Measurements from ENCODE around the gene MYO3B.

Gene MYO3B

GRCh38 chr2:170579511-170579910 lies 401.6 kb downstream of the MYO3B start:
- no peaks in the 10 kb centered on the region for H4K20me1 ChIP-seq (ENCODE audit: insufficient read depth, low read length)
- H3K27me3 ChIP-seq (replicated peaks; ENCODE audit: insufficient read depth, low read length), result no peaks in the 10 kb centered on the region
- no peaks in the 10 kb centered on the region for H3F3A ChIP-seq (ENCODE audit: insufficient read depth, low read length)
- TF ChIP-seq EZH2 (optimal IDR thresholded peaks at IDR 0.05; ENCODE audit: low read depth, low read length) (no peak), EZH2phosphoT487 (IDR thresholded peaks at IDR 0.05; ENCODE audit: low read length) (no peak)
- TF ChIP-seq, protein P1, sequence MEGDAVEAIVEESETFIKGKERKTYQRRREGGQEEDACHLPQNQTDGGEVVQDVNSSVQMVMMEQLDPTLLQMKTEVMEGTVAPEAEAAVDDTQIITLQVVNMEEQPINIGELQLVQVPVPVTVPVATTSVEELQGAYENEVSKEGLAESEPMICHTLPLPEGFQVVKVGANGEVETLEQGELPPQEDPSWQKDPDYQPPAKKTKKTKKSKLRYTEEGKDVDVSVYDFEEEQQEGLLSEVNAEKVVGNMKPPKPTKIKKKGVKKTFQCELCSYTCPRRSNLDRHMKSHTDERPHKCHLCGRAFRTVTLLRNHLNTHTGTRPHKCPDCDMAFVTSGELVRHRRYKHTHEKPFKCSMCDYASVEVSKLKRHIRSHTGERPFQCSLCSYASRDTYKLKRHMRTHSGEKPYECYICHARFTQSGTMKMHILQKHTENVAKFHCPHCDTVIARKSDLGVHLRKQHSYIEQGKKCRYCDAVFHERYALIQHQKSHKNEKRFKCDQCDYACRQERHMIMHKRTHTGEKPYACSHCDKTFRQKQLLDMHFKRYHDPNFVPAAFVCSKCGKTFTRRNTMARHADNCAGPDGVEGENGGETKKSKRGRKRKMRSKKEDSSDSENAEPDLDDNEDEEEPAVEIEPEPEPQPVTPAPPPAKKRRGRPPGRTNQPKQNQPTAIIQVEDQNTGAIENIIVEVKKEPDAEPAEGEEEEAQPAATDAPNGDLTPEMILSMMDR (IDR thresholded peaks at IDR 0.05; ENCODE audit: low read length), result no peak
- H3K36me3 ChIP-seq (replicated peaks; ENCODE audit: insufficient read depth, low read length), result no peaks in the 10 kb centered on the region
- no peaks in the 10 kb centered on the region for H3K9me2 ChIP-seq (replicated peaks; ENCODE audit: insufficient read depth, low read length)
- H3K4me1 ChIP-seq (ENCODE audit: low read length), result no peaks in the 10 kb centered on the region
- no peaks in the 10 kb centered on the region for H3K9me3 ChIP-seq (replicated peaks; ENCODE audit: insufficient read depth, low read length)
- H3K4me2 ChIP-seq (ENCODE audit: low read depth, low read length), result no peak overlapping the region
- no peak overlapping the region for H3K9ac ChIP-seq (ENCODE audit: low read length)
- no peak overlapping the region for H3K27ac ChIP-seq (ENCODE audit: low read length)
- H2AFZ ChIP-seq (ENCODE audit: low read length), result no peak overlapping the region
- no peak for DNase-seq
- H3K79me2 ChIP-seq (ENCODE audit: low read length), result no peaks in the 10 kb centered on the region
- H3K4me3 ChIP-seq (ENCODE audit: low read length), result no peak overlapping the region

GRCh38 chr2:170582313-170582712 lies 404.4 kb downstream of the MYO3B start:
- Histone ChIP-seq H3K27ac (ENCODE audit: low read length) (no peak overlapping the region), H2AFZ (ENCODE audit: low read length) (no peak overlapping the region), H3K4me2 (ENCODE audit: low read depth, low read length) (no peak overlapping the region), H3K9me3 (replicated peaks; ENCODE audit: insufficient read depth, low read length) (no peaks in the 10 kb centered on the region), H3F3A (ENCODE audit: insufficient read depth, low read length) (no peaks in the 10 kb centered on the region), H3K4me3 (ENCODE audit: low read length) (no peak overlapping the region), H3K4me1 (ENCODE audit: low read length) (no peaks in the 10 kb centered on the region), H3K36me3 (replicated peaks; ENCODE audit: insufficient read depth, low read length) (no peaks in the 10 kb centered on the region), H3K79me2 (ENCODE audit: low read length) (no peaks in the 10 kb centered on the region), H4K20me1 (ENCODE audit: insufficient read depth, low read length) (no peaks in the 10 kb centered on the region), H3K9ac (ENCODE audit: low read length) (no peak overlapping the region), H3K27me3 (replicated peaks; ENCODE audit: insufficient read depth, low read length) (no peaks in the 10 kb centered on the region), H3K9me2 (replicated peaks; ENCODE audit: insufficient read depth, low read length) (no peaks in the 10 kb centered on the region)
- DNase-seq, result no peak
- TF ChIP-seq, protein P1 (IDR thresholded peaks at IDR 0.05; ENCODE audit: low read length), result no peak

DNA sequence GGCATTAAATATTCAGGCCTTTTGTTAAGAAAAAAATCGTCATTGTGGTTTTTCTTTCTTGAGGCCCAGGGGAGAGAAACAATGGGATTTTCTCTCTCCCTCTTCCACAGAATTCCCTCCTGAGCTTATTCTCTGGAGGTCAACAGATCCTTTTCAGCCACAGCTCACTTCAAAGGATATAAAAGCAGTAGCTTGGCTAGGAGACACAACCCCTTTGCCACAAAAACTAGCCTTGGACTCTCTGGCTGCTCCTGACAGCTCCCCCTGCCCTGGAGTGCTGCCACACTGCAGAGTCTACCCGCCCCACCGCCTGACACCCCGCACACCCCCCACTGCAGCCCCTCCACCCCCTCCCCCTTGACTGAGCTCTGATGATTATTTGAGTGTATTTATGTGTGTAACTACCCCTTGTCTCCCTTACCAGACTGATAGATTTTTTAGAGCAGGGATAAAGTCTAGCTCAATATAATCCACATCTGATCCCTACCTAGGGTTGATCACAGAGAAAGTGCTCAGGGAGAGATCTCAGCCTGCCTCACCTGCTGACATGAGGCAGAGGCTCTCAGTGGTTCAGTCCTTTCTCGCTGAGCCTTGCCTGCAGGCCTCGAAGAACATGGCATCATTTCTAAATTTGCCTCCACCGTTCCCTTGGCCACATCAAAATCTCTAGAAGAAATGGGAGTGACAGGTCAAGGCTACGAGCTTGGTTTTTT lies 405.0 kb downstream of the MYO3B start:
- Histone ChIP-seq H3K9ac (ENCODE audit: low read length) (no peak overlapping the region), H3K27me3 (replicated peaks; ENCODE audit: insufficient read depth, low read length) (no peaks in the 10 kb centered on the region), H3K9me2 (replicated peaks; ENCODE audit: insufficient read depth, low read length) (no peaks in the 10 kb centered on the region), H3K9me3 (replicated peaks; ENCODE audit: insufficient read depth, low read length) (no peaks in the 10 kb centered on the region), H3K36me3 (replicated peaks; ENCODE audit: insufficient read depth, low read length) (no peaks in the 10 kb centered on the region), H3K27ac (ENCODE audit: low read length) (no peak overlapping the region), H3K79me2 (ENCODE audit: low read length) (no peaks in the 10 kb centered on the region), H3F3A (ENCODE audit: insufficient read depth, low read length) (no peaks in the 10 kb centered on the region), H4K20me1 (ENCODE audit: insufficient read depth, low read length) (no peaks in the 10 kb centered on the region), H2AFZ (ENCODE audit: low read length) (no peak overlapping the region), H3K4me3 (ENCODE audit: low read length) (no peak overlapping the region), H3K4me1 (ENCODE audit: low read length) (no peaks in the 10 kb centered on the region), H3K4me2 (ENCODE audit: low read depth, low read length) (no peak overlapping the region)
- TF ChIP-seq, protein P1 (IDR thresholded peaks at IDR 0.05; ENCODE audit: low read length), result no peak
- no peak for DNase-seq
